Measurements from ENCODE around the gene RBFOX2. TPM values are rescaled to one million over a fixed set of nuclear protein-coding genes. Genes with fewer than 3 reads are reported as not detected.

Gene RBFOX2
- total RNA-seq, 1 experiment from 2014 or later = 61.5 TPM

Other genes with a start within 250 kb of the RBFOX2 start
- gene APOL3, start 131.9 kb upstream of the RBFOX2 start, total RNA-seq (2014; rRNA removed; shearing (Covaris generic); ENCODE audit: low replicate concordance) = 2.3 and 11.0 TPM in 2 replicates
- gene APOL4, start 173.0 kb upstream of the RBFOX2 start, total RNA-seq (2014; rRNA removed; shearing (Covaris generic); ENCODE audit: low replicate concordance) = not detected in 2 replicates
- 52.4 and 68.0 TPM in 2 replicates for gene APOL2, start 210.7 kb upstream of the RBFOX2 start, total RNA-seq (2014; rRNA removed; shearing (Covaris generic); ENCODE audit: low replicate concordance)
- gene APOL1, start 224.3 kb upstream of the RBFOX2 start, total RNA-seq (2014; rRNA removed; shearing (Covaris generic); ENCODE audit: low replicate concordance) = 27.0 and 28.7 TPM in 2 replicates

Measured in Caki2 (cell line).